HepG2 (cell line): ENCODE data around the gene PHKB. TPM values are rescaled to one million over a fixed set of nuclear protein-coding genes. Genes with fewer than 3 reads are reported as not detected.

ENCODE experiments used
- AHDC1 ChIP-seq: sonication (generic); formaldehyde crosslinking; IDR thresholded peaks from 2 replicates; pipeline ENCODE4 v1.5.1; 2020; ENCODE audit warnings: mild to moderate bottlenecking, missing genetic modification reagents, borderline replicate concordance
- GATAD2A ChIP-seq: IDR thresholded peaks from 2 replicates; pipeline ENCODE4 v1.6.1; 2016
- GLMP ChIP-seq: sonication (generic); formaldehyde crosslinking; IDR thresholded peaks from 2 replicates; pipeline ENCODE4 v1.9.0; 2021; ENCODE audit warnings: missing genetic modification reagents, mild to moderate bottlenecking, borderline replicate concordance
- HINFP ChIP-seq: sonication (generic); formaldehyde crosslinking; IDR thresholded peaks from 2 replicates; pipeline ENCODE4 v1.4.0; 2020; ENCODE audit warnings: low read depth, mild to moderate bottlenecking, missing genetic modification reagents
- ISX ChIP-seq: sonication (generic); formaldehyde crosslinking; conservative IDR thresholded peaks from 2 replicates; pipeline ENCODE4 v1.5.0; 2020; ENCODE audit warnings: missing genetic modification reagents
- JARID2 ChIP-seq: sonication (generic); formaldehyde crosslinking; IDR thresholded peaks from 2 replicates; pipeline ENCODE4 v1.8.1; 2023; ENCODE audit warnings: missing genetic modification reagents, inconsistent platforms; ENCODE audit not compliant: insufficient replicate concordance
- KMT2B ChIP-seq: IDR thresholded peaks from 2 replicates; pipeline ENCODE4 v1.6.1; 2016; ENCODE audit warnings: missing genetic modification reagents, missing compliant biosample characterization
- NFE2L2 ChIP-seq: fragments of 150-350 bp; IDR thresholded peaks from 2 replicates; pipeline ENCODE4 v1.6.1; 2014; ENCODE audit warnings: low read length
- NFIB ChIP-seq: sonication (generic); formaldehyde crosslinking; IDR thresholded peaks from 2 replicates; pipeline ENCODE4 v1.9.0; 2021; ENCODE audit warnings: missing genetic modification reagents, mild to moderate bottlenecking, borderline replicate concordance
- NKX3-1 ChIP-seq: sonication (generic); formaldehyde crosslinking; IDR thresholded peaks from 2 replicates; pipeline ENCODE4 v1.5.0; 2020; ENCODE audit warnings: missing genetic modification reagents
- PHF20 ChIP-seq: sonication (generic); formaldehyde crosslinking; IDR thresholded peaks from 2 replicates; pipeline ENCODE4 v1.5.0; 2020; ENCODE audit warnings: mild to moderate bottlenecking, missing genetic modification reagents
- SMC3 ChIP-seq: IDR thresholded peaks from 2 replicates; pipeline ENCODE4 v1.6.1; 2011; ENCODE audit warnings: low read length, improper control_type of control experiment
- TRIM22 ChIP-seq: fragments of 450-650 bp; IDR thresholded peaks from 2 replicates; pipeline ENCODE4 v1.6.1; 2017
- ZNF264 ChIP-seq: sonication (generic); formaldehyde crosslinking; IDR thresholded peaks from 2 replicates; pipeline ENCODE4 v1.4.0; 2020; ENCODE audit warnings: missing genetic modification reagents
- ZNF350 ChIP-seq: sonication (generic); formaldehyde crosslinking; IDR thresholded peaks from 2 replicates; pipeline ENCODE4 v1.4.0; 2020; ENCODE audit warnings: mild to moderate bottlenecking, low read depth, missing genetic modification reagents, borderline replicate concordance
- ZNF430 ChIP-seq: sonication (generic); formaldehyde crosslinking; IDR thresholded peaks from 2 replicates; pipeline ENCODE4 v1.9.0; 2021; ENCODE audit warnings: mild to moderate bottlenecking, missing genetic modification reagents
- ZNF567 ChIP-seq: sonication (generic); formaldehyde crosslinking; IDR thresholded peaks from 2 replicates; pipeline ENCODE4 v1.8.1; 2023; ENCODE audit warnings: mild to moderate bottlenecking, missing genetic modification reagents, borderline replicate concordance
- ZNF709 ChIP-seq: sonication (generic); formaldehyde crosslinking; IDR thresholded peaks from 2 replicates; pipeline ENCODE4 v1.5.0; 2020; ENCODE audit warnings: mild to moderate bottlenecking, missing genetic modification reagents
- ZNF777 ChIP-seq: sonication (generic); formaldehyde crosslinking; IDR thresholded peaks from 2 replicates; pipeline ENCODE4 v1.4.0; 2020; ENCODE audit warnings: missing genetic modification reagents
- ZNF781 ChIP-seq: sonication (generic); formaldehyde crosslinking; IDR thresholded peaks from 2 replicates; pipeline ENCODE4 v1.5.1; 2020; ENCODE audit warnings: borderline replicate concordance, mild to moderate bottlenecking, missing genetic modification reagents; ENCODE audit errors: not compliant biosample characterization
- ZNF839 ChIP-seq: sonication (generic); formaldehyde crosslinking; IDR thresholded peaks from 2 replicates; pipeline ENCODE4 v1.4.0; 2020; ENCODE audit warnings: missing genetic modification reagents, mild to moderate bottlenecking, borderline replicate concordance
- polyA plus RNA-seq, 8 experiments: library from polyadenylated mRNA; depleted of rRNA in 3 of 8; stranded (reverse) in 7 of 8; unstranded in 1 of 8; fragments of >200 nt; fragmentation: Illumina TruSeq in 4 of 8; extraction: Trizol in 4 of 8; gene quantifications; 2 replicates each; pipeline versions ENCODE4 v1.2.1 to v1.2.3, GENCODE V29; 2011 to 2016; ENCODE audit warnings: low read depth in 4 of 8, missing spikeins in 1 of 8, mixed read lengths in 1 of 8; ENCODE audit not compliant: insufficient read depth in 1 of 8
- total RNA-seq, 5 experiments: library from RNA; depleted of rRNA; stranded (reverse); fragments of >200 nt; fragmentation: Illumina TruSeq; extraction: Trizol; gene quantifications; 2 replicates each; pipeline ENCODE4 v1.2.3, GENCODE V29; 2016; ENCODE audit warnings: low read depth in 1 of 5

The PHKB gene
- total and polyA plus RNA-seq, 2 of the 13 experiments (the other 11 are each of a cell fraction or from before 2014, with no cell fraction given): 66.0 to 80.8 TPM

- TF ChIP-seq NFIB (CRISPR knock-in tag) (no peak), PHF20 (CRISPR knock-in tag) (no peak), AHDC1 (peak; percentile 47; the same call in 1 of the 2 replicates), ZNF350 (CRISPR knock-in tag) (no peak), GATAD2A (CRISPR knock-in tag) (no peak), NKX3-1 (CRISPR knock-in tag) (0 out of 2 replicates have a peak, but pooled peaks have one; percentile 46), ISX (CRISPR knock-in tag) (peak; percentile 56; the same call in 1 of the 2 replicates), ZNF709 (CRISPR knock-in tag) (0 out of 2 replicates have a peak, but pooled peaks have one; percentile 7), ZNF839 (CRISPR knock-in tag) (no peak), NFE2L2 (peak; percentile 84), TRIM22 (no peak), HINFP (CRISPR knock-in tag) (no peak), JARID2 (CRISPR knock-in tag) (no peak), ZNF430 (0 out of 2 replicates have a peak, but pooled peaks have one; percentile 0), KMT2B (CRISPR knock-in tag) (no peak), ZNF567 (CRISPR knock-in tag) (no peak), ZNF264 (CRISPR knock-in tag) (0 out of 2 replicates have a peak, but pooled peaks have one; percentile 16), ZNF777 (CRISPR knock-in tag) (peak; percentile 3; the same call in 1 of the 2 replicates), SMC3 (0 out of 2 replicates have a peak, but pooled peaks have one; percentile 4), ZNF781 (no peak), GLMP (CRISPR knock-in tag) (no peak)
These were observed 601 bp downstream of the PHKB start (continued) for GRCh38 chr16:47461598-47462266.
